HG03135 (cell line): ENCODE measurements around the gene RFC5.

Source experiments
- ATAC-seq: cut with Tn5 transposase; IDR thresholded peaks from one replicate; pipeline ENCODE4 v1.9.1; 2021; ENCODE audit warnings: mild to moderate bottlenecking, moderate library complexity; ENCODE audit not compliant: unreplicated experiment

The RFC5 gene

DNA sequence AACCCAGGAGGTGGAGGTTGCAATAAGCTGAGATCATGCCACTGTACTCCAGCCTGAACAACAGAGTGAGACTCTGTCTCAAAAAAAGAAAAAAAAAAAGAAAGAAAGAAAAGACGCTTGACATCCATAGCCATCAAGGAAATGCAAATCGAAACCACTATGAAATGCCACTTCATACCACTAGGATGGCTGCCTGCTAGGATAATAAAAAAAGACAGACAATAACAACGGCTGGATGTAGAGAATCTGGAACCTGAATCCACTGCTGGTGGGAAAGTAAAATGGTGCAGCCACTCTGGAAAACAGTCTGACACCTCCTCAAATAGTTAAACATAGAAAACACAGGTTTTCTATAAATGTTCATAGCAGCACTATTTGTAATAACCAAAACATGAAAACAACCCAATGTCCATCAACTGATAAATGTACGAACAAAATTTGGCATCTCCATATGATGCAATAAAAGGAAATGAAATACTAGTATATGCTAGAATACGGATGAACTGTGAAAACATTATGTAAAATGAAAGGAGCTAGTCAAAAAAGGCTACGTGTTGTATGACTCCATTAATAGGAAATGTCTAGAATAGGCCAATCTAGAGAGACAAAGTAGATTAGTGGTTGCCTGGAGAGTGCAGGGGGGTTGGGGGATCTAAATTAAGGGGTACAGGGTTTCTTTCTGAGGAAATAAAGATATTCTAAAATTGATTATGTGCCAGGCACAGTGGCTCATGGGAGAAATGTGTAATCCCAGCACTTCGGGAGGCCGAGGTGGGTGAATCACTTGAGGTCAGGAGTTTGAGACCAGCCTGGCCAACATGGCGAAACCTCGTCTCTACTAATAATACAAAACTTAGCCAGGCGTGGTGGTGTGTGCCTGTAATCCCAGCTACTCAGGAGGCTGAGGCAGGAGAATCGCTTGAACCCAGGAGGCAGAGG is 34.7 kb downstream of the RFC5 start:
- no peak for ATAC-seq

DNA sequence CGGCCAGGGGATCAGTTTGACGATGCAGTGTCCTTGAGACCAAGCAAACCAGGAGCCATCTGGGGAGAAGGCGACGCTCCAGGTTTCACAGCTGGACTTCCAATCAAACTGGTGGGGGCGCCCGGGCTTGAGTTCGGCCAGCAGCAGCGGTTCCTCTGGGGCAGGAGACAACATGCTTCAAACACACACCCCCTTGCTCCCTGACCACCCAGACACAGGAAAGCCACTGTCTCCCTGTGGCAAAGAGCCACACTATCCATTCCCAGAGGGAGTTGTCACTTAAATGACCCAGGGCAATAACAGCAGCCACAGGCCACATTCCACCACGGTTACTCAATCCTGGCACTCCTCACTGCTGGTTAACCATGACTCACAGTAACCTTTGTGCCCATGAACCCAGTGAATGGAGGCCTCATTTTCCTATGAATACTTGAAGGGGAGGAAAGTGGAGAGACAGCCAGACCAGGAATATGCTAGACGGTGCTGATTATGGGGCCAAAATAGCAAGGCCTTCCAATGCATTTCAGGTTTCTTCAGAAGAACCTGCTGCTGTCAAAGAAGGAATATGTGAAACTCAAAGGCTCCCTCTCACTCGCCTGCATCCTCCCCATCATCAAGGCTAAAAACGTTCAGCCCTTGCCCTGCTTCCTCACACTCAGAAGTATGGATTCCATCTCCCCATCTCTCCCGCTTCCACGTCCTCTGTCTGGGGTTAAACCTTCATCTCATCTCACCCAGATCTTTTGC is 36.0 kb downstream of the RFC5 start:
- no peak for ATAC-seq

DNA sequence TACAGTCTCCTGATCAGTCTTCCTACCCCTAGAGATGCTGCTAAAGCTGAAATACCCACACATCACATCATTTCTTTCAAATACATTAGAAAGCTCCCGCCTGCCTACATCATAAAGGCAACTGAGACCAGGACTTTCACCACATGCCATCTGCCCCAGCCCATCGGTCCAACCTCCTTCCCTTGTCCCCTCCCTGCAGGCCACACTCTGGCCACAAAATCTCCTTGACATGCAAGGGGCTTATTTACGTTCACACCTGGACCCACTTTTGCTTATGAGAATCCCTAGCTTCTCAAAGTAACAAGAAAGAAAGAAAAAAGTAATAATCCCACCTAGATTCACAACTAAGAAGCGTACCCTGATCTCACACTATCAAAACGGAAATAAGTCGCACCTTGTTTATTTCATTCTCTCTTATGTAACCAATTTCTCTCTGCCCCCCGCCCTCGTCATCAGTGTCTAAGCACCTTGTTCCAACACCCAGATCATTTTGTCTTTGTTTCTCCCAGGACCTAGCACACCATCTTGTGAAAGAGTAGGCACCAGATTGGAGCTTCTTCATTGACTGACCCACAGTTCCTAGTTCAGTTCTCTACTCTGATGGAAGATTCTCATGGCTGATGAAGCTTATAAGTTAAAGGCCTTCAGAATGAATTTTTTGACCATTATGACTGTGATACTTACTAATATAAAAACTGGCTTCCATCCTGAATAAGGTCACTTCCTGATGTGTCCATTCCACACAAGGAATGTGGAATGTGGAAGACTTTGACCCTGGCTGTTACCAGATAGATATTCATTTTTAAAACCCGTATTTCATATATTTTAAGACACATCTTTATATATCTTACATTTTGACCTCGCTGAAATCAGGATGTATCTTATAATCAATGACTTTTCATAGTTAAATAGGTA is 36.8 kb downstream of the RFC5 start:
- no peak for ATAC-seq

DNA sequence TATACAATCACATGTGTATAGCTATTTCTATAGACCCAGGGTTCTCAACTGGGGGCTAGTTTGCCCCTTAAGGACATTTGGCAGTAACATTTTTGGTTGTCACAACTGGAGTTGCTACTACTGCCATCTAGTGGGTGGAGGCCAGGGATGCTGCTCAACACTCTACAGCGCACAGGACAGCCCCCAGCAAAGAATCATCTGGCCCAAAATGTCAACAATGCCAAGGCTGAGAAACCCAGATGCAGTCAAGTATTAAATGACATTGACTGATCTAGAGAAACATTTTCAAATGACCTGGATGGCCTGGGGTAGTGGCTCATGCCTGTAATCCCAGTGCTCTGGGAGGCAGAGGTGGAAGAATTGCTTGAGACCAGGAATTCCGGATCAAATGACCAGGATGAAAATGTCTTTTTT is 38.6 kb downstream of the RFC5 start:
- peak; percentile 69 for ATAC-seq

DNA sequence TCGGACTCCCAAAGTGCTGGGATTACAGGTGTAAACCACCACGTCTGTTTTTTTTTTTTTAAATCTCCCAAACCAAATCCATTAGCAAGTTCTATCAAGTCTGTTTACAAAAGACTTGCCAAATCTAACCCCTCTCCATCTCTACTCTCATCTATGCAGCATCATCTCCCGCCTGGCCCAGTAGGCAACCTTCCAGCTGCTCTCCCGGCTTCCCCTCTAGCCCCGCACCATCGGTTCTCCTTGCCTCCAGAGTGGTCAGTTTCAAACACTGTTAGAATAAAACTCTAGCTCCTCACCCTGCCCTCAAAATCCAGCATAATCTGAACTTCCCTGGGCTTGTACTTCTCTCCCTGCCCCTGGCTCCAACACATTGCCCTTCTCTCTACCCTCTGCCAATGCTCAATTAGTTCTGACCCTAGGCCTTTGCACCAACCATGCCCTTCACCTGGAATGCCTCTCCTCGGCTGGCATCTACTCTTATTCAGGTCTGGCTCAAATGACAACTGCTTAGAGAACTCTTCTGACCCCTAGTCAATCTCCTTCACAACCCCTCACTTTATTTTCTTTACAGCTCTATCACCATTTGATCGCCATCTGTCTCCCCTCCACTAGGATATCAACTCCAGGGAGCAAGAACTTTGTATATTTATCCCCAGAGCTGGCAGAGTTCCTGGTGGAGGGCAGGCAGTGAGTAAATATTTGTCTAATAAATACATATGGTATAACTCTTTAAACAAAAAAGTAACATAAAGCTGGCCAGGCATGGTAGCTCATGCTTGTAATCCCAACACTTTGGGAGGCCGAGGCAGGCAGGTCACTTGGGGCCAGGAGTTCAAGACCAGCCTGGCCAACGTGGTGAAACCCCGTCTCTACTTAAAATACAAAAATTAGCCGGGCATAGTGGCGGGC is 39.6 kb downstream of the RFC5 start:
- no peak for ATAC-seq

DNA sequence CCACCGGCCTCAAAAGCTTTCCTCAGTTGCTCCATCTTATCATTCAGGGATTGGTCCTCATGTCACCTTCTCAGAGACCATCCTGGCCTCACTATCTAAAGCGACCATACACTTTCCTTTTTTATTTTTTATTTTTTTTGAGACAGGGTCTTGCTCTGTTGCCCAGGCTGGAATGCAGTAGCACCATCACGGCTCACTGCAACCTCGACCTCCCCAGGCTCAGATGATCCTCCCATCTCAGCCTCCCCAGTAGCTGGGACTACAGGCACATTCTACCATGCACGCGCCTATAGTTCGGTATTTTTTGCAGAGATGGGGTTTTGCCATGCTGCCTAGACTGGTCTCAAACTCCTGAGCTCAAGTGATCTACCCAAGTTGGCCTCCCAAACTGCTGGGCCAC is 41.7 kb downstream of the RFC5 start:
- no peak for ATAC-seq

DNA sequence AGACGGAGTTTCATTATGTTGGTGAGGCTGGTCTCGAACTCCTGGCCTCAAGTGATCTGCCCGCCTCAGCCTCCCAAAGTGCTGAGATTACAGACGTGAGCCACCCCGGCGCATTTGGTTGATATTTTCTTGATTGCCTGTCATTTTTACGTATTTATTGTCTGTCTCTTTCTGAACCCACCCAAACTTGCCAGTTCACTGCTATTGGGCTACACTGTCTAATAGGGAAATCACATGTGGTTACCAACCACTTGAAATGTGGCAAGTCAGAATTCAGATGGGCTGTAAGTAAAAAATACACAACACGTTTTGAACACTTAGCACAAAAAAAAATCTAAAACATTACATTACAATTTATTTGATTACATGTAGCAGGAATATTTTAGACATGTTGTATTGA is 42.4 kb downstream of the RFC5 start:
- ATAC-seq: no peak

DNA sequence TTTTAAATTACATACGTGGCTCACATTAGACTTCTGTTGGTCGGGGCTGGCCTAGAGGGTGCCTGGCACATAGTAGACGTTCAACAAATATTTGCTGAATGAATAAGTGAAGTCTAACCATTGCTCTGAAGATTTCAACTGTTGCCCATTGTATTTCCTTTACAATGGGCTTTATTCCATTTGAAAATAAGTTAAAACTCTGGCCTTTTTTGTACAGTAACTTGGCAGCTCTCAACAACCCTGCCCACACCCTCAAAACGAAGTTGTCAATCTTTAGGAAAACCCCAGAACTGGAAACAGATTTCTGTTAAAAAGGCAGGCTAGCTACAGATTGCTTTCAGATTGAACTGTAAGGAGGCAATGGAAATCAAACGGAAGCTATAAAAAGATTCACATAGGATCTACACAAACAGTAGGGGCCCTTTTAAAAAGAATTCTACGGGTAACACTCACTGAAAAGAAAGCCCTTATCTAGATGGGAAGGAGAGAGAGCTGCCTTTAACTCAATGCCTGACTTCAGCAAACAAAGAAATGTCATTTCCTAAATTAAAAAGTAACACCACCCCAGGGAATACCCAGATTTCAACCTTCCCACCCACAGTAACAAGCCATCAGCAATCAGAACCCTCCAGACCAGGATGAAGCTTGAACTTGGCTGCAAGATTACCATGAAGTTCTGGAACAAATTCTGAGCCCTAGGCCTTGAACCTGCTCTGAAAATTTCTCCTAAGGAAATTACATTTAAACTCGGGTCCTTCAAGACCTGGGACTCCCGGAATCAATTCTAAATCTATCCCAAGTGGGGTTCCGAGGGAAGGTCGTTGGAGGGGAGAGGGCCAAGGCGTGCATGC is 43.1 kb downstream of the RFC5 start:
- no peak for ATAC-seq

DNA sequence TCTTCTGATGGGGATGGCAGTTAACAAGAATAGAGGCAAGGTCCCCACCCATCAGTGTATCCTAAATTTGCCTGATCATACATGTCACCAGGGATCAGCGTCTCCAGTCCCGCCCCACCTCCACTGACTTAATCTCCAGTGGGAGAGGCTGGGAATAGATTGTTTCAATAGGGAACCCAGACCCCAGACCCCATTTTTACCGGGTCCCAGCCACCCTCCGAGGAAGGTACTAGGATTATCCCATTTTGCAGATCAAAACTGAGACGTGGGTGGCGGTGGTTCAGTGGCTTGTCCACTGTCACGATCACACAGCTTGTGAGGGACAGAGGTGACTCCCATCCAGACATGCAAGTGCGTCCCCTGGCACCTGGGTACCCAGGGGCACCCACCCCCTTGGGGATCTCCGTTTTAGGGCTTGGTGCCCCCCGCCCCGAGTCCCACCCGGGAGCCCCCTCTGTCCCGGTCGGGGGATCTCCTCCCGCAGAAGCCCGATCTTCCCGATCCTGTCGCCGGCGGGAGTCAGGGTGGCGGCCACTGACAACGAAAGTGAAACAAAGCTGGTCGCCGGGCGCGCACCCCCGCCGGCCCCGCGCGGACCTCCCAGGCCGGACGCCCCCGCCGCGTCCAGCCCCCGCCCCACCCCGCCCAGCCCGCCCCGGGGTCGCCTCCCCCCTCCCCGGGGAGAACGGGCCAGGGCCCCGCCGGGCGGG is 44.0 kb downstream of the RFC5 start:
- ATAC-seq: no peak

DNA sequence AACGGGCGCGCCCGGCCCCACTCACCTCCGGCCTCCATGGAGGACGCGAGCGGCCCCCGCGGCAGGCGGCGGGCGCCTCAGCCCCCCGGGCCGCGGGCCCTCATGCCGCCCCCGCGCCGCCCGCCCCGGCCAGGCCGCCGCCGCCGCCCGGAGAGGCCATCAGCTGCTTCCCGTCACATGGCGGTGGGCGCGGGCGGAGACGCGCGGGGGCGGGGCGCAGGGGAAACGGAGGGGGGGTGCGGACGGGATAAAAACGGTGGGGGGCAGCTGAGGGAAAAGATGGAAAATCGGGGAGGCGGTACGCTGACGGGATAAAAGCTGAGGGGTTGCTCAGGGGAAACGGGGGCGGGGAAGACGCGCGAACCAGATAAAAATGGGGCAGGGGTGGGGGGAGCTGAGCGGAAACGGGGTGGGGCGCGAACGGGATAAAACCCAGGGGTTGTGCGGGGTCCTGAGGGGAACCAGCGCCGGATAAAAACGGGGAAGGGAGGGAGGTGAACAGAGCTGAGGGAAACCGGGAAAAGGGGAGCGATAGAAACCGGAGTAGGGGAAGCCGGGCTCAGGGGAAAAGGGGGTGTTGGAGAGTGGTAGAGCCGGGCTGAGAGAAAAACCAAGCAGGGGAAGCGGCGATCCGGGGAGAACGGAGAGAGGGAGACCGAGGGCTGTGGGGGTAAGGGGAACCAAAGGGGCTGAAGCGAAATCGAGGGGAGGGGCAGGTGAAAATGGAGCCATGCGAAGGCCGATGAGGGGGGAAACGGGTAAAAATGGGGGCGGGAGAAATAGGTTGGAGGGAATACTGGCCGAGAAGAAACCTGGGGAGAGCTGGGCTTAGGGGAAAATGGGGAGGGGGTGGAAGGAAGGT is 44.7 kb downstream of the RFC5 start, which contains the start of gene WSB2:
TSS of gene WSB2 (minus strand) at position 169 of the 862 bp plus-strand sequence. CDS start at position 38, 131 bp downstream.
- ATAC-seq: no peak

DNA sequence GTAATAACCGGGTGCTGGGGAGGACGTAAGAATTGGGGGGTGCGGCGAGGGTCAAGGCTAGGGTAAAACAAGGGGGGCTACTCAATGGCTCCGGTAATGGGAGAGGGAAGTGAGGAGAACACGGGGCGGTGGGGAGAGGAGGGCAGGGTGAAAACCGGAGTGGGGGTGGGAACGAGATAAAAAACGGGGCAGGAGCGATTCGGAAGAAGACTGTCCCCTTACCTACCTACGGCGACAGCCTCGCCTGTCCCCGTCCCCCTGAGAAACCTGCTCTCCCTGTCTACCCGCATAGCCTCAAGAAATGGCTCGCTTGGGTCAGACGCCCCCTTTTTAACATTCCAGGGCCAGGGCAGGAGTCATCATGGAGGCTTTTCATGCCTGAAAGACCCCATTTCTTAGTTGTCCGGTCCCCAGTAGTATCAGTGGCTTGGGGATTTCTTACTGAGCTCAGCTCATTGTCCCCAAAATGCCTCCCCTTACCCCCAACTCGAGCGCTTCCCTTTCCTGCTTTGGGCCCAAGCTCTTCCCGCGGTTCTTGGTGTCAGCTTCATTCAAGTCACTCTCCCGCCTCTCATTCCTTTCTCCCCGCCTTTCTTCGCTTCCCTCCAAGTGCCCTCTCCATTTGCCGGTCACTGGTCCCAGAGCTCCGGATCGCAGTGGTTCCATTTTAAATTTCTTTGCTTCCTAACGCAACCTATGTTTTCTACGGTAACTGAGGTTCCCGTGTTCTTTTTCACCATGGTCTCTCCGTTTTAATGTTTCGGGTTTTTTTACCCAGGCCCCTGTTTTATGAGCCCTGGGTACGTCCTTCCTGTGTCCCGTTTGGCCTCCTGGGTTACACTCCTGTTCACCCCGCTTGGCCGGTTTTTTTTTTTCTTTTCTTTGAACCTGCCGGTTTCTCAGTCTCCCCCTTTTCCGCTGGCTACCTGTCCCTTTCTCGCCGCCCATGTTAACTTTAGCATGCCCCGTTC is 45.7 kb downstream of the RFC5 start:
- ATAC-seq: no peak

DNA sequence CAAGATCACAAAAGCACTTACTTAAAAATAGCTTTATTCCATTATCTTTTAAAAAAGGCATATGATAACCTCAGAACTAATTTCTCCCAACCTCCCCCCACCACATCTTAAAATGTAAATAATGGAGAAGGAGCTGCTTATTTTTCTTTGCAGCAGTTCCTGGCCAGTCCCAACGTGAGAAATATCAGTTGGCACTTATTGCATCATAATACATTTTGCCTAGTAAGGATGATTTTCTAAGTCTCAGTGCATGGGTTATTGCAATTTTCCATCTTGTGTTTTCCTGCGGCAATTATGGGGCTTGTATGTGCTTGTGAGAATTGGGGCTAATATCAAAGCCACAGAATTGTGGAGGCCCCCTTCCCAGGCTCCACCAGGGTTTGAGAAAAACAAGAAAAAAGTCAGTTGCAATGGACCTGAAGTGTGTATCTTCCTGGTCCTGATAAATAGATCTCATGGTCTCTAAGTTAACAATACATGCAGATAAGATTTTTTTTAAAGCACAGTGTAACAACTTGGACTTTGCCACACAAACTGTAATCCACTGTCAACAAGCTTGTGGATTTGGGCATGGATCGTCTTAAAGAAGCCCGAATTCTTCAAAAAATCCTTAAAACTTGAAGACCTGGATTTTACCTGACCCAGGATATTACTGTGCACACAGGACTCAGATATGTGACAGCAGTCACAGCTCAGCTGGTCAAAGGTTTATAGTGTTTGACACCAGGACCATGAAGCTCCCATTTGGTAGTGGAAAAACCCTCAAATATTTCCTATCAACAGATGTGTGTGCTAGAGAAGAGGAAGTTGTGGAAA is 47.3 kb downstream of the RFC5 start:
- no peak for ATAC-seq

DNA sequence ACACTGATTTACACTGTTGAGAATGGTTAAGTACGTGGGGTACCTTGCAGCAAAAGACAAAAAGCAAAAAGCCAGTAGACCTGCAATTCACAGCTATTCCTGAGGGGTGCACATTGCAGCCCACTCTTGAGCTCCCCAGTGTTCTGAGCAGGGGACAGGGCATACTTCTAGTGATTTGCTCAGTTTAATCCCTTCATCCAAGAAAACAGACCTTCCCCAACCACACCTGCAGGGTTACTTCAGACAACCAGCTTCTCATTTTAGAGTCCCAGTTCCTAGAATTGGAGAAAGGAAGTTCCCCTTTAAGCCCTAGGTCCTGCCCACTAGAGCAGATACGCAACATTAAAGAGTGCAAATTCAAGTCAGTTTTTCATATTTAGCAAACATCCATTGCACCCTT is 48.1 kb downstream of the RFC5 start:
- ATAC-seq: no peak

DNA sequence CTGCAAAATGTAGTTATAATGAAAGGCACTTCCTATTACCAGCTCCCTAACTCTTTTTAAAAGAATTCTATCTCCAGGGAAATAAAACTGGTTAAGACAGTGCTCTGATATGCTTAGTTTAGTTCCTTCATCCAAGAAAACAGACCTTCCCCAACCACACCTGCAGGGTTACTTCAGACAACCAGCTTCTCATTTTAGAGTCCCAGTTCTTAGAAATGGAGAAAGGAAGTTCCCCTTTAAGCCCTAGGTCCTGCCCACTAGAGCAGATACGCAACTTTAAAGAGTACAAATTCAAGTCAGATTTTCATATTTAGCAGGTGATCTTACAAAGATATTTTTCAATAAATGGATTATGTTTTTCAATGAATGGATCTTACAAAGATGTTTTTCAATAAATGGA is 48.9 kb downstream of the RFC5 start:
- ATAC-seq: no peak

DNA sequence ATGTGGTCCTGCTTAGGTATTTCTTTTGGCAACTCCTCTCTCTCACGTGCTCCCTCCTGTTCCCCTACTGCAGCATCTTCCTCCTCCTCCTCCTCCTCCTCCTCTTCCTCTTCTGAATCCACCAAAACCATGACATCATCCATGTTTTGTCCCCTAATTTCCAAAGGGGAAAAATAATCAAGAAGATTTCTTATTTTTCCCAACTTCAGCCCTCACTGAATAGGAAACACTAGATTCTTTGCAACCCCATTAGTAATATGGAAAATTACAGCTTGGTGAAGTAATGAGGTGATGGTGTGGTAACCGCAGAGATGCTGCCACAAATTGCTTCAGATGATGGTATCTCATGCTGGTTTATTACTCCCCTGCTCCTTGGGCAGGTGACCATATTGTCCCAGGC is 51.9 kb downstream of the RFC5 start:
- no peak for ATAC-seq
